Progenitor cell of endocrine pancreas (in vitro differentiated cells): ENCODE data around the gene MED12L. TPM values are rescaled to one million over a fixed set of nuclear protein-coding genes. Genes with fewer than 3 reads are reported as not detected.

Source experiments
- DNase-seq: peaks from one replicate; pipeline ENCODE4 v3.0.0; 2021; ENCODE audit warnings: low spot score; ENCODE audit not compliant: unreplicated experiment
- H3K27ac Mint-ChIP-seq: 2 replicates; pipeline ENCODE4 v1.8.0; 2021; ENCODE audit warnings: mild to moderate bottlenecking, moderate library complexity, mixed read lengths
- H3K27me3 Mint-ChIP-seq: 2 replicates; pipeline ENCODE4 v1.8.0; 2021; ENCODE audit warnings: mixed read lengths
- H3K36me3 Mint-ChIP-seq: 2 replicates; pipeline ENCODE4 v1.8.0; 2022; ENCODE audit warnings: mixed read lengths; ENCODE audit not compliant: insufficient read depth
- H3K4me1 Mint-ChIP-seq: 2 replicates; pipeline ENCODE4 v1.8.0; 2021; ENCODE audit warnings: low read depth, mixed read lengths
- H3K4me3 Mint-ChIP-seq: 2 replicates; pipeline ENCODE4 v1.8.0; 2021; ENCODE audit warnings: low read depth, mild to moderate bottlenecking, moderate library complexity, mixed read lengths
- H3K9me3 Mint-ChIP-seq: 2 replicates; pipeline ENCODE4 v1.8.0; 2021; ENCODE audit warnings: low read depth, mixed read lengths
- CTCF ChIP-seq: fragments of 200-600 bp; sonication (generic); IDR thresholded peaks from one replicate; pipeline ENCODE4 v1.5.0; 2021; ENCODE audit warnings: antibody characterized with exemption, mild to moderate bottlenecking; ENCODE audit not compliant: unreplicated experiment
- total RNA-seq: library from RNA; stranded (reverse); gene quantifications from 2 replicates; pipeline ENCODE4 v1.2.1, GENCODE V29; 2021

MED12L gene
- total RNA-seq, 1 donor from 2014 or later, result 8.9 TPM

- DNase-seq, result no peak
- no peak for TF ChIP-seq CTCF
Measured at GRCh38 chr3:151276687-151277042, 191.2 kb downstream of the MED12L start.

GRCh38 chr3:151278230-151278629, 192.8 kb downstream of the MED12L start, which contains the start of gene P2RY14:
Gene P2RY14, minus strand, starts transcription at chr3:151278542. Its CDS starts 64,226 bp downstream, at chr3:151214316.
- no peaks in the 10 kb centered on the region for H3K9me3 Mint-ChIP-seq
- H3K27ac Mint-ChIP-seq, result no peak within 1 kb of the TSS
- no peak for DNase-seq
- peaks cover 2% of the 10 kb centered on the region for H3K4me1 Mint-ChIP-seq
- H3K36me3 Mint-ChIP-seq, result no peaks in the 10 kb centered on the region
- no peak for TF ChIP-seq CTCF
- no peaks in the 10 kb centered on the region for H3K27me3 Mint-ChIP-seq
- H3K4me3 Mint-ChIP-seq, result no peak within 1 kb of the TSS

More at GRCh38 chr3:151276687-151277042, 191.2 kb downstream of the MED12L start:
- H3K27ac Mint-ChIP-seq, result no peak overlapping the region
- H3K36me3 Mint-ChIP-seq, result no peaks in the 10 kb centered on the region
- no peaks in the 10 kb centered on the region for H3K9me3 Mint-ChIP-seq
- no peaks in the 10 kb centered on the region for H3K27me3 Mint-ChIP-seq
- H3K4me1 Mint-ChIP-seq, result no peaks in the 10 kb centered on the region
- no peak overlapping the region for H3K4me3 Mint-ChIP-seq

- Mint-ChIP-seq H3K27ac (no peak overlapping the region), H3K4me1 (peaks cover 14% of the 10 kb centered on the region), H3K9me3 (no peaks in the 10 kb centered on the region), H3K27me3 (no peaks in the 10 kb centered on the region), H3K4me3 (no peak overlapping the region), H3K36me3 (no peaks in the 10 kb centered on the region)
- no peak for TF ChIP-seq CTCF
- no peak for DNase-seq
Measured at GRCh38 chr3:151281671-151282324, 196.3 kb downstream of the MED12L start.

- Mint-ChIP-seq H3K9me3 (no peaks in the 10 kb centered on the region), H3K4me1 (peaks cover 14% of the 10 kb centered on the region), H3K27me3 (no peaks in the 10 kb centered on the region), H3K36me3 (no peaks in the 10 kb centered on the region), H3K4me3 (no peak overlapping the region), H3K27ac (no peak overlapping the region)
- TF ChIP-seq CTCF, result peak; percentile 78
- no peak for DNase-seq
Measured at GRCh38 chr3:151282921-151283320, 197.5 kb downstream of the MED12L start.

- Mint-ChIP-seq H3K4me3 (no peak overlapping the region), H3K27me3 (no peaks in the 10 kb centered on the region), H3K36me3 (no peaks in the 10 kb centered on the region), H3K9me3 (no peaks in the 10 kb centered on the region), H3K27ac (peak overlapping the region; percentile 22), H3K4me1 (peaks cover 14% of the 10 kb centered on the region)
- no peak for DNase-seq
- TF ChIP-seq CTCF, result no peak
Measured at GRCh38 chr3:151283387-151283786, 197.9 kb downstream of the MED12L start.
